HUES48 (cell line): ENCODE results near the gene RAD51B.

ENCODE experiments used
- H3K27ac ChIP-seq: one replicate; pipeline ENCODE4 v1.7.0; 2013; ENCODE audit warnings: low read depth, low read length, inconsistent platforms
- H3K27me3 ChIP-seq: 2 replicates; pipeline ENCODE4 v1.6.1; 2013; ENCODE audit warnings: mild to moderate bottlenecking, low read length; ENCODE audit not compliant: control insufficient read depth, insufficient read depth
- H3K36me3 ChIP-seq: 2 replicates; pipeline ENCODE4 v1.6.1; 2013; ENCODE audit warnings: low read length; ENCODE audit not compliant: control insufficient read depth, insufficient read depth
- H3K4me1 ChIP-seq: 2 replicates; pipeline ENCODE4 v1.6.1; 2013; ENCODE audit warnings: mild to moderate bottlenecking, low read length; ENCODE audit not compliant: control insufficient read depth, insufficient read depth
- H3K4me3 ChIP-seq: 2 replicates; pipeline ENCODE4 v1.5.1; 2013; ENCODE audit warnings: mild to moderate bottlenecking, low read depth, low read length
- H3K9ac ChIP-seq: 2 replicates; pipeline ENCODE4 v1.6.1; 2013; ENCODE audit warnings: mild to moderate bottlenecking, low read depth, low read length, moderate library complexity
- H3K9me3 ChIP-seq: 2 replicates; pipeline ENCODE4 v1.6.1; 2013; ENCODE audit warnings: low read length; ENCODE audit not compliant: control insufficient read depth, insufficient read depth

The RAD51B gene

GRCh38 chr14:68464711-68465110 is 645.1 kb downstream of the RAD51B start:
- no peaks in the 10 kb centered on the region for H3K27me3 ChIP-seq
- H3K27ac ChIP-seq = no peak overlapping the region
- peaks cover 11% of the 10 kb centered on the region for H3K4me1 ChIP-seq
- H3K9ac ChIP-seq = no peak overlapping the region
- no peaks in the 10 kb centered on the region for H3K9me3 ChIP-seq
- no peak overlapping the region for H3K4me3 ChIP-seq
- no peaks in the 10 kb centered on the region for H3K36me3 ChIP-seq

DNA sequence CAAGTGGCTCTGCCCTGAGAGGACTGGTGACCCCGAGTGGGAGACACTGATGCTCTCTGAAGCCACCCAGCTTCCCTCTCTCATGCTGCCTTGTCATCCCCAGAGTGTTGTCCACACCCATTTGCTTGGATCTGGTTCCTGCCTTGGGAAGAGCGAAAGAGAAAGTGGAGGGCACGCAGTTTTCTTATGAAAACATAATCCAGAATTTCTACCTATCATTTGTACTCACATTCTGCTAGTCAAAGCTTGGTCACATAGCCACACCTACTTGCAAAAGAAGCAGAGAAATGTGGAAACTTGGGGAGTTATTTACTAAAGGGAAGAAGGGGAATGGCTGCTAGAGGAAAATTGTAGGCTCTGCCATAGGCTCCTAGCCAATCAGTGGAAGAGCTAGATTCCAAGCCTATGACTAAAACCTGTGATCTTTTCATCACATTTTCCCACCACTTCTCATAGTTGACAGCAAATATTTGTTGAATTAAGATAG is 647.0 kb downstream of the RAD51B start:
- no peak overlapping the region for H3K9ac ChIP-seq
- no peaks in the 10 kb centered on the region for H3K9me3 ChIP-seq
- H3K4me1 ChIP-seq = peaks cover 27% of the 10 kb centered on the region
- H3K4me3 ChIP-seq = no peak overlapping the region
- H3K27me3 ChIP-seq = no peaks in the 10 kb centered on the region
- H3K27ac ChIP-seq = no peak overlapping the region
- no peaks in the 10 kb centered on the region for H3K36me3 ChIP-seq

GRCh38 chr14:68467425-68467824 is 647.8 kb downstream of the RAD51B start:
- Histone ChIP-seq H3K27ac (no peak overlapping the region), H3K4me1 (peaks cover 35% of the 10 kb centered on the region), H3K27me3 (no peaks in the 10 kb centered on the region), H3K4me3 (no peak overlapping the region), H3K36me3 (no peaks in the 10 kb centered on the region), H3K9ac (no peak overlapping the region), H3K9me3 (no peaks in the 10 kb centered on the region)

- H3K36me3 ChIP-seq = no peaks in the 10 kb centered on the region
- no peak overlapping the region for H3K4me3 ChIP-seq
- no peak overlapping the region for H3K9ac ChIP-seq
- H3K4me1 ChIP-seq = peaks cover 44% of the 10 kb centered on the region
- H3K27ac ChIP-seq = no peak overlapping the region
- H3K27me3 ChIP-seq = no peaks in the 10 kb centered on the region
- H3K9me3 ChIP-seq = no peaks in the 10 kb centered on the region
These were observed 649.0 kb downstream of the RAD51B start for GRCh38 chr14:68468437-68469207.

- Histone ChIP-seq H3K36me3 (no peaks in the 10 kb centered on the region), H3K9me3 (no peaks in the 10 kb centered on the region), H3K27ac (peak overlapping the region; percentile 32), H3K9ac (no peak overlapping the region), H3K4me1 (peaks cover 44% of the 10 kb centered on the region), H3K4me3 (no peak overlapping the region), H3K27me3 (no peaks in the 10 kb centered on the region)
These were observed 649.7 kb downstream of the RAD51B start for GRCh38 chr14:68469208-68469713.

GRCh38 chr14:68470361-68470760 is 650.8 kb downstream of the RAD51B start:
- H3K4me1 ChIP-seq = peaks cover 46% of the 10 kb centered on the region
- peak overlapping the region; percentile 93 for H3K27ac ChIP-seq
- H3K9ac ChIP-seq = no peak overlapping the region

GRCh38 chr14:68471029-68471963 is 651.7 kb downstream of the RAD51B start:
- Histone ChIP-seq H3K27ac (peak overlapping the region; percentile 93), H3K27me3 (no peaks in the 10 kb centered on the region), H3K9ac (peak overlapping the region; percentile 28; the same call in 1 of the 2 replicates), H3K36me3 (no peaks in the 10 kb centered on the region), H3K4me3 (no peak overlapping the region), H3K4me1 (peaks cover 55% of the 10 kb centered on the region), H3K9me3 (no peaks in the 10 kb centered on the region)

More at GRCh38 chr14:68470361-68470760, 650.8 kb downstream of the RAD51B start:
- no peaks in the 10 kb centered on the region for H3K36me3 ChIP-seq
- H3K9me3 ChIP-seq = no peaks in the 10 kb centered on the region
- no peak overlapping the region for H3K4me3 ChIP-seq
- no peaks in the 10 kb centered on the region for H3K27me3 ChIP-seq

DNA sequence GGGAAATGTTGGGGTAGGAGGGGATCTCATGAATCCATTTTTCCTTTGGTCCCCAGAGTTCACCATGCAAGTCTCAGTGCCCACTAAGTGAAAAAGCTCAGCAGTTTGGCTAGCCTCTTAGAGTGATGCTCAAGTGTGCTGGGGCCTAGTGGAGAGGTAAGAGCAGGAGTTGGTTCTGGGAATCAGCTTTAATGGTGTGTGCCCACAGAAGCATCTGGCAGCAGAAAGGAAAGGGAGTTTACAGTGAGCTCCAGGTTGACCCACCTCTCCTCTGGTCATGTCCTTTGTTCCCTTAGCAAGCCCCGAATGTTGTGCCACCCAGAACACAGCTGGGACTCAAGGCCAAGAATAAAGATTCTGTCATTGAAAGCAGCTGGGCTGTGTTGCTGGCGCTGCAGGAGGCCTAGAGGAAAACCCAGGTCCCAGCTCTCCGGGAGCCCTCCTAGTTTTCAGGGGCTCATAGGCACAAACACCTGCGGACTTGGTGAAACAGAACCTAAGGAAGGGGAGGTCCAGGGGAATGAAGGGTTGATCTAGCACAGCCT is 652.5 kb downstream of the RAD51B start:
- peak overlapping the region; percentile 28; the same call in 1 of the 2 replicates for H3K9ac ChIP-seq
- no peak overlapping the region for H3K4me3 ChIP-seq
- no peaks in the 10 kb centered on the region for H3K36me3 ChIP-seq
- H3K27ac ChIP-seq = peak overlapping the region; percentile 93
- no peaks in the 10 kb centered on the region for H3K9me3 ChIP-seq
- peaks cover 62% of the 10 kb centered on the region for H3K4me1 ChIP-seq
- H3K27me3 ChIP-seq = no peaks in the 10 kb centered on the region

DNA sequence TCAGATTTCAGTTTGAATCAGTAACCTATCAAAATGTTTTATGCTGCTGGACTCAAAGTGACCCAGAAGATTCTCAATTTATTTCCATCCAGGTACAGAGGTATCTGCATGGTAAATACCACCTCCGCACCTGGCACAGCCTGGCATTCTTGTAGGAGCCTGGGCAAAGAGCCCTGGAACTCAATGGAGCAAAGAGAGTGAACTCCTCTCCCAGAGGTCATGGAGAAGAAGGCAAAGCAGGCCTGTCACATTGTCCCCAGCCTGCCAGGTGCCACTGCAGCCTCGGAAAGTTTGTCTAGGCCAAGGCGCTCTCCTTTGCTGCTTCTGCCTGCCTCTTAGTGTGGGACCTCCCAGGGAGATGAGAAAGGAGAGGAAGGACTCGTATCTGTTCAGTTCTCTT is 653.5 kb downstream of the RAD51B start:
- Histone ChIP-seq H3K4me3 (no peak overlapping the region), H3K27ac (no peak overlapping the region), H3K9ac (no peak overlapping the region), H3K27me3 (no peaks in the 10 kb centered on the region), H3K4me1 (peaks cover 67% of the 10 kb centered on the region), H3K36me3 (no peaks in the 10 kb centered on the region), H3K9me3 (no peaks in the 10 kb centered on the region)

DNA sequence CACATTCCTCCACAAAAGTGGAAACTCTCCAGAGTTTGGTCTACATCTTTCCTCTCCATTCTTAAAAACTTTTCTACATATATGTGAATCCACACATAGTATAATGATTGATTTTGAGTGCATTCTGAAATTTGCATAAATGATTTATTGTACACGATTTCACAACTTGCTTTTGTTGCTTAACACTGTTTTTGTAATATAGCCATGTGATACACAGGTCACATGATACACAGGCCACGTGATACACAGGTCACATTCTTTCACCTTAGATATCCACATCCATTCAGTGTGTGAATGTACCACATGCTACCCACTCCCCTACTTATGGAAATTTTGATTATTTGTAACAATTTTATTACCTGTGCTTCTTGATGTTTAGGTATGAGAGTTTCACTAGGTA is 654.2 kb downstream of the RAD51B start:
- Histone ChIP-seq H3K27ac (no peak overlapping the region), H3K36me3 (no peaks in the 10 kb centered on the region), H3K9me3 (no peaks in the 10 kb centered on the region), H3K9ac (no peak overlapping the region), H3K4me1 (peaks cover 65% of the 10 kb centered on the region), H3K4me3 (no peak overlapping the region), H3K27me3 (no peaks in the 10 kb centered on the region)
